Right kidney (tissue), 1 donor: ENCODE results near the gene DOCK2.
"Not testable (repeated sequence)": the region's sequence is repeated elsewhere in the genome, so short reads cannot be mapped to it uniquely, and the experiment has no call there.

Experiments
- DNase-seq: peaks from one replicate; pipeline ENCODE4 v3.0.0-alpha.2; 2016

The DOCK2 gene

DNA sequence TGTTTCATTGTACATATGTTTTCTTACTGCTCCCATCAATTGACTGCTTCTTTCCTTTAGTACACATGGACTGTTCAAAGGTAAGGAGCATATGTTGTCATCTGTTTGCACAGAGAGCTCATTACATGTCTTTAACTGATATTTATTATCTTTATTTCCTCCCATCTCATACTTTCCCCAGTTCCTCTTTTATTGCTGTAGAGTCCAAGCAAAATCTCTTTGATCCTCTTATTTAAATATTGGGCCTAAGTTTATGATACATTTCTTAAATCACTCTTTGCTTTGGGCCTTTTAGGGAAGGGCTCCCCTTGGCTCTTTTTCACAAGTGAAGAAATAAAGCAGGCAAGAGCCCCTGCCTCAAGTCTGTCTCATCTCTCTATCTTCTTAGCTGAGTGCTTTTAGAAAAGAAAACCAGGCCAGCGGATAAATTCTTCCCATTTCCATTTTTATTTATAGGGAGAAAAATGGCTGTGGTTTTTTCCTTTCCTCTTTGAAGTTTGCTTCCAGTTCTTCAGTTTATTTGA is 152.4 kb downstream of the DOCK2 start:
- no peak for DNase-seq

DNA sequence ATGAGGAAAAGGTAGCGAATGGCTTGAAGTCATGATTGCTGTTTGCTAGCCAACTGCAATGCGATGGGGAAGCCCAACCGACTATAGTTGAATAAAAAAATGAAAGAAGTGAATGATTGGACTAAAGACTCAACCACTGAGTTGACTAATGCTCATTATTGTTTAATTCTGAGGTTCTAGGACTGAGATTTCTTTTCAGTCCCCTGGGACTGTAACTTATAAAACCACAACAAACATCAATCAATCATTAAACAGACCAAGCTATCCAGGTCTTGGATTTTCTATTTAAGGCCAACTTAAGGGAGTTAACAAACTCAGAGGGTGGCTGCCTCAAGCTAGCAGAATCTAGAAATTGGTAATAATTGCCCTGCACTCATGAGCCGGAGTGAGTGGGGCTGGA is 154.2 kb downstream of the DOCK2 start:
- DNase-seq, result no peak

DNA sequence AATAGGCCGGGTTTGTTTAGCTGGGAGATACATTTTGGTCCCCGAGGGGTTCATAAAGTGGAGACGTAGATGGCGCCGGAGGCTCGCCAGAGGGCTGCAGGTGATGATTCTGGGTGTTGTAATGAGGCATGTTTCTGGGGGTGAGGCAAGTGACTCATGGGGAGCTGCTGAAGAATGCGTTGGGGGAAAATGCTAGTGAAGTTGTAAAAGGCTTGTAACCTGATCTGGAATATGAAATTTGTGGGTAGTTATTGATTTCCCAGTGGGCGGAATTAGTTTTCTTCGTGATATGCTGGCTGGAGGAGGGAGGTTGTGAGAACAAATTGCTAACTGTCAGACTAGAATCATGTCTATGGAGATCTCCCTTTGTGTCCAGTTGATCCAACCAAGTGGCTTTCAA is 158.3 kb downstream of the DOCK2 start:
- no peak for DNase-seq

DNA sequence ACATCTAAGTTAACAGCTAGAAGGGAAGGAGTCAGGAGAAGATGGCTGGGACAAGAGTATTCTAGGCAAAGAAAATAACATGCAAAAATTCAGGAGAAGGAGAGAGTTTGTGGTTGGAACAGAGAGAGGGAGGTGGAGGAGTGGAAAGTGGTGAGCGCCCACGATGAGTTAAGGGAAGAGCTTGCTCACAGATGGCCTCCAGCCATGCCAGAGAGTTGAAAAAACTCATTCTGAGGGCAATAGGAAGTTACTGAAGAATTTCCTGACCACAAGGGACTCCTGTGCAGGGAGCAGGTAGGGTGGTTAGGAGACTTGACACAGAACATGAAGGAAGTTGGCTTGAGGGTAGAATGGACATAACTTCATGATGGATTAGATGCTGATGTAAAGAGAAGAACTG is 159.7 kb downstream of the DOCK2 start:
- no peak for DNase-seq

DNA sequence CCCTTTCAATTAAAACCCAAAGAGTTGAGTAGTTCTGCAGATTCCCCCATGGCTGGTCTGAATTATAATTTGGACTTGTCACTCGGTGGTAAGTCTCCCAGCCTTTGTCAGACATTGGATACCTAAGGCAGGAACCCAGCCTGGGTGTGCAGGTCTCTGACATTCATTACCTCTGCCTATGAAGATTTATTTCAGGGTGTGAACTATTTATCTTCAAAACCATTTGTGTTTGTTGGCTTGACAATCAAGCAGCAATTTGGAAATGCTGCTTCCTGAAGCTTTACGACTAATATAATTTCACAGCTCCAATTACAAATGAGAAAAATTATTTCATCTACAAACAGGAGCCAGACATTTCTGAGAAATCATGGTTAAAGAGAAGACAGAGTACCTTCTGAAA is 160.5 kb downstream of the DOCK2 start:
- no peak for DNase-seq

DNA sequence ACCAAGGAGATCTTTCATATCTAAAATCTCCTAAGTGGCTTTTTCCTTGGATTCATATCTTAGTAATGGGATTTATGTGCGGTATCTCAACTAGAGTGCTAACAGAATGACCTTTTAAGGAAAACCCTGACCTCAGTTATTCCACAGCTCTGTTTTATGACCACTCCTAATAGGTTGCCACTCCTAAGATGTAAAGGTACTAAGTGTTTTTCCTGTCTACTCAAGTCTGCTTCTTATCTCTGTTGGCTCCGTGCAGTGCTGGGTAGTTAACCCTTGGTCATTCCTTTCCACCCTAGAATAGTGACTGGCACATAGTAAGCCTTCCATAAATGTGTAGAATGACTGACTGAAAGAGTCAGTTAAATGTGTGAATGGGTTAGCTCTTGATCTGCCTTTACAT is 161.4 kb downstream of the DOCK2 start:
- no peak for DNase-seq

DNA sequence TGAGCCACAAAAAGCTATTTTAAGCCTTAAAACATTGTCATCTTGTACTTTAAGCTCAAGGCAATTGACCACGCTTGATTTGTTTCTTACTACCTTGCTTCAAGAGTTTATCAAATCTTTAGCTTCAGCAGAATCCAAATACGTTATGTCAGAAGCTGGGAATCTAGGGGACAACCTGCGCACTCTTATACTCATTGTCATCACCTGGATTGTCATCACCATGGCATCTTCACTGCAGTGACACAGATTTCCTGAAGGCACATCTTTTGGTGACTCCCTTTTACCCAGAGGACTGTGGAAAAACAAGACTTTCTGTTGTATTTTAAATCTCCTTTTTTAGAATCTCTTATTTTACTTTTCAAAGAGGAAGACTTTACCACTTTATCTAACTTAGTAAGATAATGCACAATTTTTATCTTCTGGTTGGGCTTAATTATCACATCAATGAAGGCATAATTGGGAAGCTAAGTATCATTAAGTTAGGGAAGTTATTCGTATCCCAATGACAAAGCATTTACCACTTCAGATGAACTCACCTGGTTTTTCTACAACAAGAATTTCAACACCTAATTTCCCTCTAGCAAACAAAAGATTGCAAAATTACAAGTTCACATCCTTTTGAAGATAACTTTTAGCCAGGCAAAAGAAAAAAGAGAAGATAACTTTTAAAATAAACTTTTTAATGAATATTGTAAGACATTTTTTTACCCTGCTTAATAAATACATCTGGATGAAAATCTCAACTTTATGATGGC is 162.0 kb downstream of the DOCK2 start:
- no peak for DNase-seq

DNA sequence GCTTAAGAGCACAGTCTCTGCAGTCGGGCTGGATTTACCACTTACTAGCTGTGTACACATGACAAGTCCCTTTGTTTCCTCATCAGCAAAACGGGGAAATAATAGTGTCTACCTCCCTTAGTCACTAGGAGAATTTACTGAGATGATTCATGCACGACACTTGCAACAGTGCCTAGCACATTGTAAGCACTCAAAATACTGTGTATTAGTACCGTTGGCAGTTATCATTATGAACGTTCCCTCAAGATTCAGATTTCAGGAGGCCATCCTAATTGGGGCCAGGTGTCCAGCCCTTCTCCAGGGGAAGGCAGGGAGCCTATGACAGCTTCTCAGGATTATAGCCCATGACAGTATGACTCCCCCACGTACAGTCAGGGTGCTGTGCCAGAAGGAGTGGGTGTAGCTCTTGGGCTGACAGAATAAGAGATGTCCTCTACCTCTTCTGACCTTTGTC is 164.3 kb downstream of the DOCK2 start:
- DNase-seq, result no peak

DNA sequence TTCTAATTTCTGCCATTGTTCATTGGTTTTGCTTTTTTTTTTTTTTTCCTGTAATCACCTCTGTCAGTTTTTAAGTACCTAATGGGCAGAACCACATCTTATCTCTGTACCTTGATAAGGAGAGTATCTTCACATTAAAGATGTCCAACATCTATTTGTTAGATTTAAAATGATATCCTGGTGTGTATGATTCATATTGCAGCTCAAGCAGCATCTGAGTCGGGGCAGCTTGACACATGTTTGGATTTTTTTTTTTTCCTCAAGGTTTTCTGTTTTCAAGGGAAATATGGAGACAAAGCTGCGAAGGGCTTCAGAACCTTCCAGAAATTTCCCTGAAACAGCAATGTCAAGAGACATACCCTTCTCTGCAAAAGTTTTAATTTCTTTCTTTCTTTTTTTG is 164.7 kb downstream of the DOCK2 start:
- no peak for DNase-seq

DNA sequence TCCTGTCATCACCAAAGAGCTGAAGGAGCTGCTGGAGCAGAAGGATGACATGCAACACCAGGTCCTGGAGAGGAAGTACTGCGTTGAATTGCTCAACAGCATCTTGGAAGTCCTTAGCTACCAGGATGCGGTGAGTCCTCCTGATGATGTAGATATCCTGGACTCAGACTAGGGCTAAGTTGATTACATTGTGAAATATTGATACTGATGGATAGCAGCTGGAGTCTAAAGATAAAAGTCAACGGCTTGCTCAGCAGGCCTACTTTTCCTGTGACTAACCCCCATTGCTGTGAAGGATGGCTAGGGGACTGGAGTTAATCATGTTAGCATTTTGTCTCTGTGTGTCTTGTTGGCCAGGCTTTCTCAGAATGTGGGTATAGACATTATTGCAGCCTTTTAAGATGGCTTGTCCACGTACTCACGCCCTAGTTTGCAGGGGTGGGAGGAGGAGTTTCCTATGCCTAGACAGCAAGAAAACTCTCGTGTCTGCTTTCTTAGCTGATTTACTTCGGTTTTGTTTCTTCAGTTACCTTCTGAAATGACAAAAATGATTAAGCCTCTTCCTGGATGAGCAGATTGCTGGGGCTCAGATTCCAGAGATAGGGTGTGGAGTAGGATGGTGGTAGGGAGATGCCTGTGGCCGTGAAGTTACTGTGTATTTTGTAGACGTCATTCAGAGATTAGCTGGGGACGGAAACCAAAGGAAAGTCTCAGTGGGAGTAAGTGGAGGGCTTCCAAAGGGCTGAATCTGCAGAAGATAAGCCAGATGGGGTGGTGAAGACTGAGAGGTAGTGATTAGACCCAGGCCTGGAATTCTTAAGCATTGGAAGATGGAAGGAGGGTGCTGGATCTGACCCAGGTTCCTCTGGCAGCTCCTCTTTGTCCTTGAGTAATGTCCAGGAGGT is 166.3 kb downstream of the DOCK2 start:
- no peak for DNase-seq

DNA sequence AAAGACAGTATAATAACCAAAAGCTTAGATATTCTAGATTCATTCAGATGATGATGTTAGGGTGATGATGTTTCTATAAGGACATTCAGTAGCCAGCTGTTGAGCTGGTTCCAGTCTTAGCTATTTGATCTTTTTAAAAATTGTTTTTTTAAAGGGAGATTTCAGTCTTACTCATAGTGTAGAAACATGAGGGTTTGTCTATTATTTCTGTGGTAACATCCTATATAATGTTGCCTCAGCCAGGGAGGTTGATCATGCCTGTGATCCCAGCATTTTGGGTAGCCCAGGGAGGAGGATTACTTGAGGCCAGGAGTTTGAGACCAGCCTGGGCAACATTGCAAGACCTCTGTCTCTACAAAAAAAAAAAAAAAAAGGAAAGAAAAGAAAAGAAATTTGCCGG is 167.8 kb downstream of the DOCK2 start:
- DNase-seq, result no peak

DNA sequence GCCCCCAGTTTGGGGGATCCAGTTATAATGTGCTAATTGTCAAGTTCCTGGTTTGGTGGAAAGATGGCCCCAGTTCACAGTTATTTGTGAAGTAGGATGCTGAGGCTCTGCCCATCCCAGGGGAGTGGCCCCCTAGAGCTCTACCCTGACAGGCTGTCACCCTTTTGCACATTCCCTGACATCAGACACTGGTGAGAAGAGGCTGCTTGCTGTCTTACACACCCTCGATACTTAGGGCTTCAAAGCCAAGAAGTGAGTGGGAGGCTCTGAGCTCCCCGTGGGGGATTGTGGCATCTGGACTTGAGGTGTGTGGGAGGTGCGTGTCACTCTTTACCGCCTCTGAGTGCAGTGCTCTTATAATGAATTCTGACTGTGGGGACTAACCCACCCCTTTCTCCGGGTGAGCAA is 168.5 kb downstream of the DOCK2 start:
- no peak for DNase-seq

DNA sequence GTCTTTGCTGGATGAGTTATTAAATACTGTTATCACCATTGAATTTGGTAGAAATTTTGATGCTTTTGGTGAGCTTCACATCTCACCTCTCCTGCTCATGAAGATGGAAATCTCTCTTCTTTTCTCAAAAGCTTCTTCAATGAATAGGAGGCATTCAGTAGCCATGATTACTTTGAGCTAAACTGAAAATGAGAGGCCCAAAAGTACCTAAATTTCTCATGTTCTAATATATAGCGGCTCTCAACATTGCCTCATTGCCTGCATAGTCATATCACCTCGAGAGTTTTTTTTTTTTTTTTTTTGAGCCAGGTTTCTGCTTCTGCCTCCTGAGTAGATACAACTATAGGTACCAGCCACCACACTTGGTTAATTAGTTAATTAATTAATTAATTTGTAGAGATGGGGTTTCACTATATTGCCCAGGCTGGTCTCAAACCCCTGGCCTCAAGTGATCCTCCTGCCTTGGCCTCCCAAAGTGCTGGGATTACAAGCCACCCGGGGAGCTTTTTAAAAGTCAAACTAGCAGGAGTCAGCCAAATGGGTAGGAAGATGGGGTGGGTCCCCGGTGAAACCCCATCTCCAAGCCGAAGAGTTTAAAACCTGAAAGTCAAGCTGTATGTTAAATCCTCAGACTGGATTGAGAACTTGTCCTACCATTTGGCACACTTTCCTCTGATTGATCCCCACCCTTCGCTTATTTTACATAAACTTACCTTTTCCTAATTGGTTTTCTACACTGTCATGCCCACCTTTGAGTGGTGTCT is 169.0 kb downstream of the DOCK2 start:
- DNase-seq, result no peak

DNA sequence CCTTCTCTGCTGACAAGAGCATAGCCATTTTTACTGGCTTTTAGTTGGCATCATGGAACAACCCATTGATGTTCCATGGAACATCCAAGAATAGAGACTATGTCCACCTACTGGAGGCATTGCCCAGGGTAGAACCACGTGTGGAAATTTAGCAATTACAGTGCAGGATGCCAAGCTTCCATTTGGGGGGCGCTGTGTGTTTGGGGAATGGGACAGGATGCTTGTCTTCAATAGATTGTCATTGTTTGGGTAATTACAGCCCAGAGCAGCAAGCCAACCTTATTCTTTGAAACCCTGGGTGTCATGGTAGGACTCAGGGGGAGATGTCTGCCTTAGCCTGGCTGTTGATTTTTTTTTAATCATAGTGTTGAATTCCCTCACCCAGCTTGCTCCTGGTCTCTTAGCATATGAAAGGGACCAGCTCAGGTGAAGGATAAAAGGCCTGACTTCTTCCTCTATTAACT is 171.1 kb downstream of the DOCK2 start:
- DNase-seq, result no peak

DNA sequence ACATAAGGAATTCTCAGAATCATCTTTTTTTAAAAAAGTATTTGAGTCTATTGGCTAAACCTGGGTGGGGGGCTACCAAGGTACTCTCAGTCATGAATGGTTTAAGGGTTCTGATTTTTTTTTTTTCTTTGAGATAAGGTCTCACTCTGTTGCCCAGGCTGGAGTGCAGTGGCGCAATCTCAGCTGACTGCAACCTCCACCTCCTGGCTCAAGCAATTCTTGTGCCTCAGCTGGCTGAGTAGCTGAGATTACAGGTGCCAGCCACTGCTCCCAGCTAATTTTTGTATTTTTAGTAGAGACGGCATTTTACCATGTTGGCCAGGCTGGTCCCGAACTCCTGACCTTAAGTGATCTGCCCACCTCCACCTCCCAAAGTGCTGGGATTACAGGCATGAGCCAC is 171.8 kb downstream of the DOCK2 start:
- DNase-seq, result not testable (repeated sequence)

DNA sequence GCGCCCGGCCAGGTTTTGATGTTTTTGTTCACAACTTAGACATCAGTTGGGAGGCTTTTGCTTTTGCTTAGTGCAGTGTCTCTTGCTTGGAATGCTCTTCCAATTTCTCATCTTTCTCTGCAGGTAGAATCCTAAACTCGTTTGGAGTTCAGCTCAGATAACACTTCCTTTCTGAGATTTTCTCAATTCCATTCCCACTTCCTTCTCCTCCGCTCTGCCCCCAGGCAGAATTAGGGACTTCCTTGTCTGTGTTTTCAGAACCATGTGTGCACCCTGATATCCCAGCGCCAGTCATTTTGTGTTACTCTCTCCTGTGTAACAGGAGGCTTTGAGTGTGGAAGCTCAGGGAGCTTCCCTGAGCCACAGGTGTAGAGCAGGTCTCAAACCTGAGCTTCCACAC is 172.2 kb downstream of the DOCK2 start:
- DNase-seq, result no peak

DNA sequence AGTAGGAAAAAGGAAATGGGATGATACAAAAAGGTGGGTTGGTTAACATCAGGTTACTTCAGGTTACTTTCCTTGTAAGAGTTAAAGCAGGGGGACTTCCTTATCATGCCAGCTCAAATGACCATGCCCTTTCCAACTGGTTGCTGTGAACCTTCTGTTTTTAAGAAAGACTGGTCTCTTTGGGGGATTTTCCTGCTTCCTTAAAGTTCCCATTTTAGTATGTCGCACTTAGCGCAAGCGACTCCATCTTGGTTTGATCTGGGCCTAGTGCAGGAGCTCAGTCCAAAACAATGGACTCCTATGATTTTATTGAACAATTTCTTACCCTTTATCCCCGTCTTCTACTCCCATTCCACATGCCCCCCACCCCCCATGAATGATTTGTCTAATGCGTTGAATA is 173.4 kb downstream of the DOCK2 start:
- no peak for DNase-seq

DNA sequence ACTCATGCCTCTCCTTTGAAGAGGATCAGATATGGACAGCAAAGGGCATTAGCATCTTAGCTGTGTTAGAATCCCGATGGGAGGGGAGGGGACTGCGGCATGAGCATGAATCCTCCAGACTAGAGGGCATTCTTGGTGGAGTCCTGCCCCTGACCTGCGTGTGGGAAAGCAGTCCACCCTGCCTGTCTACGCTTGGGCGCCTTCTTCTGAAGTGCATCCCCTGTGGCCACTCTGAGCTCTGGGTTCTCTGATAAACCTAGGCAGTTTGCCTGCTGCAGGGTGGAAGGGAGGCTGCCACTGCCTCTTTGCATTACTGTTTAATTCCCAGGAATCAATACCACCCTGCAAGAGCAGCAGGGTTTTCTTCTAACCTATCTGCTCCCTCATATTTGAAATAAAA is 173.9 kb downstream of the DOCK2 start:
- no peak for DNase-seq

DNA sequence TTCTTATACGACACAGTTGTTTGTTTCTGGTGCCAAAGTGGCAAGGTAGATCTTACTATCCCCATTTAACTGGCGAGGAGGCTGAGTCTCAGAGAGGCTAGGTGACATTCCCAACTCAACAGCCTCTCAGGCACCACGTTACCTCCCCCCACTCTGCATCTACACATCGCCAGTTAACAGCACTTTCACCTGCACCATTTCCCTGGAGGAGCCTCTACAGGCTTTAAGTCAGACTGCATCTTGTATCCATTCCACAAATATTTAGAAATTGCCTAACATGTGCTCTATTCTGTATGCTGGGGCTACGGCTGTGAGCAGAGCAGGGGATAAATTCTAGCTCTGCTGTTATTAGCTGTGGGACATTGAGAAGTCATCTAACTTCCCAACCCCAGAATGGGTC is 174.6 kb downstream of the DOCK2 start:
- no peak for DNase-seq

DNA sequence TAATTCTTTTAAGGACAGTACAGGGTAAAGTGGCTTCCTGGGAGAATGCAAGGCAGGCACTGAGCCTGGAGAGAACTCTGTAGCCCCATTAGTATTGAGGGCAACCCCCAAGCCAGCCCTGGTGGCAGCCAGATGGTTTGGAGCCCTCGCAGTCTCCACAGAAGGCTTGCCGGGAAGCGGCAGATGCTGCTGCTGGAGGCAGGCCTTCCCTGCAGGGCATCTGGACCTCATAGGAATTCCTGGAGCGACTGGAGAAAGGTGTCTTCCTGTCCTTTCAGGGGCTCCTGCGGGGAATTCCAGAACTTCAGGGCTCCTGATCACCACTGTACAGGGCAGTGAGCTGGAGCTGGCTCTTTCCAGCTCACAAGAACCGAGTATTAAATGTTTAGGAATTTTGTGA is 175.7 kb downstream of the DOCK2 start:
- DNase-seq, result no peak

DNA sequence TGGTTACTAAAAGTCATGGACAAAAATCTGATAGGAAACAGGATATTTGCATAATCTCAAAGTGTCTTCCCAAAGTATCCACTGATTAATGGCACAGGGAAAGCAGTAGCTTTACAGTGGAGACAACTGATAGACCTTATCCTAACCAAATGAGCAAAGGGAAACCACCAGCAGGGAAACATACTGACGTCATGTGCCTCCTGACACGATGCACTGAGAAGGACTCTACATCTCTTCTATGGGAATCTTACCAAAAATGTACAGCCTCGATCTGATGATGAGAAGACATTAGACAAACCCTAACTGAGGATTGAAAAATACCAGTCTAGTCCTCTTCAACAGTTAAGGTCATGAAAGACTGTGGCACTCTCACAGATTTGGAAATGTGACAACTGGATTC is 177.0 kb downstream of the DOCK2 start:
- no peak for DNase-seq

DNA sequence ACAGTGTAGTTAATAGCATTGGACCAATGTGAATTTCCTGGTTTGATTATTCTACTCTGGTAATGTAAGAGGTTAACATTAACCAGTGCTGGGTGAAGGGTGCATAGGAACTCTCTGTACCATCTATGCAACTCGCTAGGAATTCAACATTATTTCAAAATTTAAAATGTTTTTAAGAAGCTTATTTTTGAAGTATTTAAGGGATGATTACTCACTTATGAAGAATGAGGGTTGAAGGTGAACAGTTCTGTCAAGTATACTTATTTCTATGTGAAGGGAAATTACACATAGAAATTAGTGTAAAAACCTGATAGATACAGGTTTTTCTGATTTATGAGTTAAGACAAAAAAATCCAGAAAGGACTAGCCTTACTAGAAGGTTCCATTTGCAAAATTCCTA is 177.4 kb downstream of the DOCK2 start:
- no peak for DNase-seq

DNA sequence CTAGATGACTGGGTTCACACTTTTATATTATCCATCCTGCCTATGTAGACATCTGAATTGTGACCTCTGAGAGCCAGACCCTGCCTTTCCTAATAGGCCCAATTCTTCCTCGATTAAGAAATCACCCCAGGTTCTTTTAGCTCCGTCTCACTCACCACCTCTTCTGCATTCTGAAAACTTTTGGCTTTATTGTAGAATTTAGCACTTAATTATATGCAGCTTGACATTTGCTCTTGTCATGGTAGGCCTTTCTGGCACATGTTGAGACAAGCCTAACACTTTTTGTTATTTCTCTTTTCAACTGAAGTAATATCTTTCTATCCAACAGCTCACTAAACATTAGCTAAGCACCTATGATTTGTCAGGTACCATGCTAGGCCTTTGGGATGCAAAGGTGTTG is 180.0 kb downstream of the DOCK2 start:
- DNase-seq, result no peak
